ENCODE data around the gene TMEM203.

DNA sequence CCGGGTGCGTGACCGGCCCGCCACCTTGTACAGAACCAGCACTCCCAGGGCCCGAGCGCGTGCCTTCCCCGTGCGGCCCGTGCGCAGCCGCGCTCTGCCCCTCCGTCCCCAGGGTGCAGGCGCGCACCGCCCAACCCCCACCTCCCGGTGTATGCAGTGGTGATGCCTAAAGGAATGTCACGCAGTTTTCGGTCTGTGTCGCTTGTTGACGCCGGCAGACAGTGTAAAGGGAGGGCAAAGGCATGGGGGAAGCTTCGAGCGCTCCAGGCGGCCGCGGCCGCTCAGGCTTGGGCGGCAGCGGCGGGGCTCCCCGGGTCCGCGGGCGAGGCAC is 36.9 kb downstream of the TMEM203 start:
- TF ChIP-seq, protein P1, sequence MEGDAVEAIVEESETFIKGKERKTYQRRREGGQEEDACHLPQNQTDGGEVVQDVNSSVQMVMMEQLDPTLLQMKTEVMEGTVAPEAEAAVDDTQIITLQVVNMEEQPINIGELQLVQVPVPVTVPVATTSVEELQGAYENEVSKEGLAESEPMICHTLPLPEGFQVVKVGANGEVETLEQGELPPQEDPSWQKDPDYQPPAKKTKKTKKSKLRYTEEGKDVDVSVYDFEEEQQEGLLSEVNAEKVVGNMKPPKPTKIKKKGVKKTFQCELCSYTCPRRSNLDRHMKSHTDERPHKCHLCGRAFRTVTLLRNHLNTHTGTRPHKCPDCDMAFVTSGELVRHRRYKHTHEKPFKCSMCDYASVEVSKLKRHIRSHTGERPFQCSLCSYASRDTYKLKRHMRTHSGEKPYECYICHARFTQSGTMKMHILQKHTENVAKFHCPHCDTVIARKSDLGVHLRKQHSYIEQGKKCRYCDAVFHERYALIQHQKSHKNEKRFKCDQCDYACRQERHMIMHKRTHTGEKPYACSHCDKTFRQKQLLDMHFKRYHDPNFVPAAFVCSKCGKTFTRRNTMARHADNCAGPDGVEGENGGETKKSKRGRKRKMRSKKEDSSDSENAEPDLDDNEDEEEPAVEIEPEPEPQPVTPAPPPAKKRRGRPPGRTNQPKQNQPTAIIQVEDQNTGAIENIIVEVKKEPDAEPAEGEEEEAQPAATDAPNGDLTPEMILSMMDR (IDR thresholded peaks at IDR 0.05), result no peak
- TF ChIP-seq POLR2A (IDR thresholded peaks at IDR 0.05), result no peak

Measured in lower leg skin (tissue), 3 donors.